GM21576 (cell line): Measurements from ENCODE around the gene CSRNP2.
"Not testable (repeated sequence)": the region's sequence is repeated elsewhere in the genome, so short reads cannot be mapped to it uniquely, and the experiment has no call there.

ENCODE experiments used
- ATAC-seq: cut with Tn5 transposase; IDR thresholded peaks from one replicate; pipeline ENCODE4 v1.9.1; 2021; ENCODE audit warnings: mild to moderate bottlenecking, moderate library complexity; ENCODE audit not compliant: unreplicated experiment

The CSRNP2 gene

GRCh38 chr12:51083126-51083833, at the start of gene CSRNP2:
Gene CSRNP2, minus strand, starts transcription at chr12:51083596. Its CDS starts 7,035 bp downstream, at chr12:51076561.
- peak; percentile 97 for ATAC-seq

GRCh38 chr12:51132693-51133092, 49.3 kb upstream of the CSRNP2 start:
- ATAC-seq = no peak

GRCh38 chr12:51131745-51132521, 48.5 kb upstream of the CSRNP2 start:
- ATAC-seq = no peak

- ATAC-seq = no peak
Measured at GRCh38 chr12:51128919-51129318, 45.5 kb upstream of the CSRNP2 start.

GRCh38 chr12:51127050-51127729, 43.8 kb upstream of the CSRNP2 start:
- no peak for ATAC-seq

GRCh38 chr12:51126297-51126696, 42.9 kb upstream of the CSRNP2 start:
- ATAC-seq = no peak

- no peak for ATAC-seq
Measured at GRCh38 chr12:51124504-51124903, 41.1 kb upstream of the CSRNP2 start.

- ATAC-seq = no peak
Measured at GRCh38 chr12:51122844-51123243, 39.4 kb upstream of the CSRNP2 start.

GRCh38 chr12:51118706-51119105, 35.3 kb upstream of the CSRNP2 start:
- no peak for ATAC-seq

- no peak for ATAC-seq
Measured at GRCh38 chr12:51115533-51115932, 32.1 kb upstream of the CSRNP2 start.

- ATAC-seq = no peak
Measured at GRCh38 chr12:51108136-51108535, 24.7 kb upstream of the CSRNP2 start.

- ATAC-seq = no peak
Measured at GRCh38 chr12:51103977-51104376, 20.6 kb upstream of the CSRNP2 start.

GRCh38 chr12:51098611-51099010, 15.2 kb upstream of the CSRNP2 start:
- no peak for ATAC-seq

- ATAC-seq = no peak
Measured at GRCh38 chr12:51090705-51091229, 7.4 kb upstream of the CSRNP2 start.

- no peak for ATAC-seq
Measured at GRCh38 chr12:51087818-51088217, 4.4 kb upstream of the CSRNP2 start.

GRCh38 chr12:51086933-51087332, 3.5 kb upstream of the CSRNP2 start:
- ATAC-seq = no peak

GRCh38 chr12:51085757-51086156, 2.4 kb upstream of the CSRNP2 start:
- no peak for ATAC-seq

GRCh38 chr12:51082561-51083125, 753 bp downstream of the CSRNP2 start:
- no peak for ATAC-seq

GRCh38 chr12:51081421-51081820, 2.0 kb downstream of the CSRNP2 start:
- ATAC-seq = no peak

GRCh38 chr12:51080136-51080535, 3.3 kb downstream of the CSRNP2 start:
- ATAC-seq = no peak

GRCh38 chr12:51078866-51079265, 4.5 kb downstream of the CSRNP2 start:
- not testable (repeated sequence) for ATAC-seq
